Measurements from ENCODE around the gene ORAI2. TPM values are rescaled to one million over a fixed set of nuclear protein-coding genes. Genes with fewer than 3 reads are reported as not detected.

Gene ORAI2
- total and polyA plus RNA-seq, 2 of the 8 experiments (the other 6 are each of a cell fraction or from before 2014, with no cell fraction given): 20.7 to 35.2 TPM

DNA sequence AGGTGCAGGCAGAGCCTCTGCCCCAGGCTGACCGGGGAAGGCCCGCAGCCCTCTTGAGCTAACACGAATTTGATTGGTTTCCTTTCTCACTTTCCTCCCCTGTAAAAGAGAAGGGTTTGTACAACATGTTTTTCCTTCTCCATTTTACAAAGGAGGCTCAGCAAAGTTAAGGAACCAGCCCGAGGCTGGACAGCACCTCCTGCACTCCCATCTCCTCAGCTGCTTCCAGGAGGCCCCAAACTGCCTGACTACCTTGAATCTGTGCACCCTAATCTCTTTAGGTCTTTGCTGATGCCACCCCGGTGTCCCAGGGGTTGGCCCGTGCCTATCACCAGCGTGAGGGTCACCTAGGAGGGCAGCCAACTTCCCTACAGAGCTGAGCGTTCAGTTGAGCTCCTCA is 27.1 kb downstream of the ORAI2 start:
- FAIRE-seq (no peak), DNase-seq (ENCODE audit: low read depth in 1 of 2, low spot score in 2 of 2) (no peak)
- Histone ChIP-seq H3K36me3 (ENCODE audit: control insufficient read depth in 2 of 4, insufficient read depth in 4 of 4, low read length in 3 of 4) (peaks cover 7 to 22% (median 17%) of the 10 kb centered on the region in 4 experiments; a peak in 5 of 8 replicates), H4K20me1 (replicated peaks in 1 of 2; ENCODE audit: control insufficient read depth in 1 of 2, insufficient read depth in 2 of 2, low read length in 2 of 2) (peaks cover 0 to 2% of the 10 kb centered on the region in 2 experiments), H3K4me1 (replicated peaks in 1 of 4; ENCODE audit: control insufficient read depth in 3 of 4, insufficient read depth in 4 of 4, low read length in 3 of 4) (peaks cover 0 to 7% (median 1%) of the 10 kb centered on the region in 4 experiments; a peak in 3 of 7 replicates), H2AFZ (ENCODE audit: low read length) (no peak overlapping the region), H2BK20ac (ENCODE audit: low read length) (no peak overlapping the region), H2BK5ac (ENCODE audit: low read depth, low read length) (no peak overlapping the region), H4K8ac (ENCODE audit: extremely low read depth, insufficient read depth, low read length) (no peak overlapping the region), H3K27ac (ENCODE audit: low read depth, low read length) (no peak overlapping the region), H2BK12ac (ENCODE audit: low read depth, low read length) (no peak overlapping the region), H3K4me3 (ENCODE audit: extremely low read depth in 1 of 4, insufficient read depth in 2 of 4, low read depth in 3 of 4, low read length in 4 of 4) (no peak overlapping the region), H4K5ac (ENCODE audit: insufficient read length, low read depth, low read length) (no peak overlapping the region), H3K79me1 (ENCODE audit: low read depth, low read length) (peaks cover 9% of the 10 kb centered on the region), H2AK5ac (ENCODE audit: low read depth, low read length) (no peak overlapping the region), H3K23ac (ENCODE audit: insufficient read length) (no peak overlapping the region), H3K14ac (ENCODE audit: insufficient read length) (no peak overlapping the region), H3K4me2 (ENCODE audit: insufficient read depth in 1 of 2, low read depth in 2 of 2, low read length in 2 of 2) (no peak overlapping the region), H3K56ac (replicated peaks; ENCODE audit: insufficient read length, low read depth, low read length) (no peak overlapping the region), H3K9me3 (ENCODE audit: insufficient read depth in 2 of 2, low read depth in 1 of 2, low read length in 1 of 2) (no peaks in the 10 kb centered on the region), H2BK15ac (ENCODE audit: low read length) (no peak overlapping the region), H2BK120ac (replicated peaks; ENCODE audit: low read depth, low read length) (no peak overlapping the region), H3K23me2 (ENCODE audit: low read depth, low read length) (peaks cover 5% of the 10 kb centered on the region; the same call in 1 of the 2 replicates), H3K27me3 (replicated peaks in 1 of 4; ENCODE audit: control insufficient read depth in 3 of 4, extremely low read depth in 1 of 4, insufficient read depth in 3 of 4, low read length in 3 of 4) (no peaks in the 10 kb centered on the region; a peak in 1 of 7 replicates), H3K18ac (ENCODE audit: extremely low read depth, low read length) (no peak overlapping the region), H4K91ac (replicated peaks; ENCODE audit: insufficient read length, low read length) (no peak overlapping the region), H3K79me2 (ENCODE audit: control insufficient read depth in 1 of 2, insufficient read depth in 2 of 2, low read length in 2 of 2) (peaks cover 0 to 11% of the 10 kb centered on the region in 2 experiments; a peak in 2 of 4 replicates), H3K4ac (replicated peaks; ENCODE audit: insufficient read length, low read depth, low read length) (no peak overlapping the region), H3K9ac (replicated peaks in 1 of 4; ENCODE audit: extremely low read depth in 1 of 4, low read depth in 3 of 4, low read length in 3 of 4) (no peak overlapping the region)
- CTCF ChIA-PET (ENCODE audit: partially characterized antibody): interaction anchor here (1.4 to 1.8 kb wide), 2 partner anchors 10 to 56 kb away, joined by 5 read pairs; no protein-coding TSS in a partner anchor
- 89% methylated on average over 8 of the region's 8 CpGs; no CpG with 5 or more reads in 1 of the 2 experiments for WGBS, 2 experiments (ENCODE audit: extremely low coverage in 1 of 2, insufficient coverage in 1 of 2, insufficient read length in 1 of 2, insufficient replicate concordance in 2 of 2, low coverage in 1 of 2, low lambda C conversion rate in 2 of 2, missing lambda C conversion rate in 1 of 2)
- POLR2A ChIA-PET (ENCODE audit: partially characterized antibody): interaction anchor here (0.6 to 1.1 kb wide), 2 partner anchors 8 to 64 kb away, joined by 3 to 4 read pairs; partner anchors contain the start of gene PRKRIP1
- TF ChIP-seq TAF7 (optimal IDR thresholded peaks at IDR 0.05; ENCODE audit: borderline replicate concordance, low read depth, low read length) (no peak), POLR2AphosphoS5 (IDR thresholded peaks at IDR 0.05; ENCODE audit: low read depth, low read length) (no peak), CREB1 (IDR thresholded peaks at IDR 0.05) (no peak), CEBPB (IDR thresholded peaks at IDR 0.05; ENCODE audit: low read depth, low read length) (no peak), RBBP5 (IDR thresholded peaks at IDR 0.05; ENCODE audit: borderline replicate concordance, low read depth, low read length) (no peak), TAF1 (IDR thresholded peaks at IDR 0.05; ENCODE audit: low read depth, low read length) (no peak), ASH2L (IDR thresholded peaks at IDR 0.05; ENCODE audit: low read length) (no peak), USF2 (IDR thresholded peaks at IDR 0.05; ENCODE audit: low read length) (no peak), SAP30 (IDR thresholded peaks at IDR 0.05; ENCODE audit: insufficient read depth, insufficient replicate concordance, low read length) (no peak)
- TF ChIP-seq, protein P1, sequence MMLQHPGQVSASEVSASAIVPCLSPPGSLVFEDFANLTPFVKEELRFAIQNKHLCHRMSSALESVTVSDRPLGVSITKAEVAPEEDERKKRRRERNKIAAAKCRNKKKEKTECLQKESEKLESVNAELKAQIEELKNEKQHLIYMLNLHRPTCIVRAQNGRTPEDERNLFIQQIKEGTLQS (IDR thresholded peaks at IDR 0.05; ENCODE audit: insufficient read depth, low read depth, low read length): no peak
- TF ChIP-seq, protein P2, sequence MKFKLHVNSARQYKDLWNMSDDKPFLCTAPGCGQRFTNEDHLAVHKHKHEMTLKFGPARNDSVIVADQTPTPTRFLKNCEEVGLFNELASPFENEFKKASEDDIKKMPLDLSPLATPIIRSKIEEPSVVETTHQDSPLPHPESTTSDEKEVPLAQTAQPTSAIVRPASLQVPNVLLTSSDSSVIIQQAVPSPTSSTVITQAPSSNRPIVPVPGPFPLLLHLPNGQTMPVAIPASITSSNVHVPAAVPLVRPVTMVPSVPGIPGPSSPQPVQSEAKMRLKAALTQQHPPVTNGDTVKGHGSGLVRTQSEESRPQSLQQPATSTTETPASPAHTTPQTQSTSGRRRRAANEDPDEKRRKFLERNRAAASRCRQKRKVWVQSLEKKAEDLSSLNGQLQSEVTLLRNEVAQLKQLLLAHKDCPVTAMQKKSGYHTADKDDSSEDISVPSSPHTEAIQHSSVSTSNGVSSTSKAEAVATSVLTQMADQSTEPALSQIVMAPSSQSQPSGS (IDR thresholded peaks at IDR 0.05; ENCODE audit: low read length): no peak
